Breast epithelium (tissue), 4 donors: Measurements from ENCODE around the gene NXF3. TPM values are rescaled to one million over a fixed set of nuclear protein-coding genes. Genes with fewer than 3 reads are reported as not detected.

ENCODE experiments used
- DNase-seq, 2 donors: peaks; one replicate each; pipeline ENCODE4 v3.0.0-alpha.2; 2019; ENCODE audit warnings: low spot score in 2 of 2
- H3K27ac ChIP-seq, 2 donors: fragments of 200-600 bp; sonication (generic) in 1 of 2; one replicate each; pipeline ENCODE4 v1.5.1; 2016 to 2019; ENCODE audit warnings: mild to moderate bottlenecking in 1 of 2
- H3K27me3 ChIP-seq, 2 donors: fragments of 200-600 bp; sonication (generic) in 1 of 2; one replicate each; pipeline versions ENCODE4 v1.5.1 to v1.6.0; 2017 to 2019; ENCODE audit warnings: control low read depth in 1 of 2, mild to moderate bottlenecking in 1 of 2
- H3K36me3 ChIP-seq: fragments of 200-600 bp; one replicate; pipeline ENCODE4 v1.5.1; 2019
- H3K4me1 ChIP-seq, 2 donors: fragments of 200-600 bp; sonication (generic); one replicate each; pipeline ENCODE4 v1.5.1; 2016 to 2019; ENCODE audit warnings: control low read depth in 1 of 2
- H3K4me3 ChIP-seq, 3 donors: fragments of 200-600 bp; sonication (generic); 1 replicate in 2 of 3; 2 replicates in 1 of 3; pipeline ENCODE4 v1.5.1; 2016 to 2019; ENCODE audit warnings: mild to moderate bottlenecking in 3 of 3, moderate library complexity in 2 of 3
- H3K9me3 ChIP-seq, 2 donors: fragments of 200-600 bp; sonication (generic) in 1 of 2; one replicate each; pipeline ENCODE4 v1.5.1; 2016 to 2019; ENCODE audit warnings: control low read depth in 1 of 2
- CTCF ChIP-seq, 3 donors: fragments of 450-650 bp; IDR thresholded peaks; one replicate each; pipeline ENCODE4 v1.5.1; 2016 to 2017; ENCODE audit warnings: antibody characterized with exemption in 3 of 3, mild to moderate bottlenecking in 3 of 3, moderate library complexity in 3 of 3
- POLR2A ChIP-seq: fragments of 450-650 bp; IDR thresholded peaks from one replicate; pipeline ENCODE4 v1.6.1; 2016; ENCODE audit warnings: antibody characterized with exemption, mild to moderate bottlenecking, moderate library complexity
- POLR2AphosphoS5 ChIP-seq, 3 donors: sonication (generic); formaldehyde crosslinking; IDR thresholded peaks; one replicate each; pipeline ENCODE4 v1.6.1; 2017; ENCODE audit warnings: antibody characterized with exemption in 3 of 3
- intact Hi-C: fragments of 100-400 bp; cut with DNase I; formaldehyde crosslinking; loops from one replicate; pipeline ENCODE4 v1.15.1; 2023; ENCODE audit warnings: low total_unique reads
- total RNA-seq, 3 donors: library from RNA; depleted of rRNA; stranded (reverse); fragments of >200 nt; gene quantifications; one replicate each; pipeline ENCODE4 v1.1.0, GENCODE V29; 2016

Gene NXF3
- total RNA-seq, 3 donors from 2014 or later = 3.5 TPM; not detected in 2

GRCh38 chrX:103063918-103064434 lies 29.0 kb downstream of the NXF3 start, which contains the start of gene BEX1:
Gene BEX1, minus strand, starts transcription at chrX:103064171. Its CDS starts 897 bp downstream, at chrX:103063274.
- H3K9me3 ChIP-seq = no peaks in the 10 kb centered on the region
- intact Hi-C loops = no loop called here
- H3K4me3 ChIP-seq = peak within 1 kb of the TSS; percentile 26 to 51 (median 40)
- no peak for TF ChIP-seq CTCF (IDR thresholded peaks at IDR 0.05)
- TF ChIP-seq POLR2AphosphoS5 (IDR thresholded peaks at IDR 0.05) = no peak
- TF ChIP-seq POLR2A = no peak
- no peaks in the 10 kb centered on the region for H3K4me1 ChIP-seq
- no peak within 1 kb of the TSS for H3K27ac ChIP-seq
- H3K36me3 ChIP-seq = no peaks in the 10 kb centered on the region
- peaks cover 0 to 55% of the 10 kb centered on the region in 2 donors for H3K27me3 ChIP-seq
- DNase-seq = peak in 1 of 2 donors; percentile 48

- intact Hi-C loops = no loop called here
- Histone ChIP-seq H3K9me3 (no peaks in the 10 kb centered on the region), H3K36me3 (no peaks in the 10 kb centered on the region), H3K27me3 (peaks cover 0 to 51% of the 10 kb centered on the region in 2 donors), H3K4me3 (peak overlapping the region; percentile 26 to 51 (median 40)), H3K27ac (no peak overlapping the region), H3K4me1 (no peaks in the 10 kb centered on the region)
- DNase-seq = no peak
- TF ChIP-seq POLR2AphosphoS5 (IDR thresholded peaks at IDR 0.05) = no peak
Observed at GRCh38 chrX:103063191-103063845, 29.6 kb downstream of the NXF3 start.

- H3K36me3 ChIP-seq = no peaks in the 10 kb centered on the region
- intact Hi-C loops = no loop called here
- DNase-seq = no peak
- H3K4me1 ChIP-seq = no peaks in the 10 kb centered on the region
- no peak for TF ChIP-seq POLR2AphosphoS5 (IDR thresholded peaks at IDR 0.05)
- TF ChIP-seq CTCF (IDR thresholded peaks at IDR 0.05) = no peak
- H3K4me3 ChIP-seq = no peak overlapping the region
- peaks cover 0 to 57% of the 10 kb centered on the region in 2 donors for H3K27me3 ChIP-seq
- no peak overlapping the region for H3K27ac ChIP-seq
- H3K9me3 ChIP-seq = no peaks in the 10 kb centered on the region
Observed at GRCh38 chrX:103061486-103061885, 31.5 kb downstream of the NXF3 start.

GRCh38 chrX:103056902-103057301 lies 36.0 kb downstream of the NXF3 start:
- TF ChIP-seq CTCF (IDR thresholded peaks at IDR 0.05) (no peak), POLR2AphosphoS5 (IDR thresholded peaks at IDR 0.05) (no peak), POLR2A (no peak)
- Histone ChIP-seq H3K4me3 (no peak overlapping the region), H3K4me1 (no peaks in the 10 kb centered on the region), H3K27me3 (peaks cover 0 to 46% of the 10 kb centered on the region in 2 donors), H3K36me3 (no peaks in the 10 kb centered on the region), H3K9me3 (no peaks in the 10 kb centered on the region), H3K27ac (no peak overlapping the region)
- no peak for DNase-seq
- intact Hi-C loops = no loop called here

- intact Hi-C loops = no loop called here
- H3K27ac ChIP-seq = no peak overlapping the region
- no peak for DNase-seq
- H3K36me3 ChIP-seq = no peaks in the 10 kb centered on the region
- no peaks in the 10 kb centered on the region for H3K9me3 ChIP-seq
- H3K4me1 ChIP-seq = no peaks in the 10 kb centered on the region
- H3K27me3 ChIP-seq = peaks cover 0 to 35% of the 10 kb centered on the region in 2 donors
- H3K4me3 ChIP-seq = no peak overlapping the region
- TF ChIP-seq CTCF (IDR thresholded peaks at IDR 0.05) (no peak), POLR2AphosphoS5 (IDR thresholded peaks at IDR 0.05) (no peak), POLR2A (no peak)
Observed at GRCh38 chrX:103052625-103053024, 40.3 kb downstream of the NXF3 start.
